Upper lobe of left lung (tissue), 4 donors: ENCODE results near the gene ATP2A2.

Source experiments
- EP300 ChIP-seq, 4 donors: sonication (generic); formaldehyde crosslinking; IDR thresholded peaks; one replicate each; pipeline ENCODE4 v1.5.1; 2017; ENCODE audit warnings: antibody characterized with exemption in 4 of 4, control low read depth in 2 of 4
- POLR2A ChIP-seq, 4 donors: fragments of 450-650 bp; IDR thresholded peaks; one replicate each; pipeline ENCODE4 v1.5.1; 2016 to 2017; ENCODE audit warnings: antibody characterized with exemption in 4 of 4, mild to moderate bottlenecking in 2 of 4
- POLR2AphosphoS5 ChIP-seq, 2 donors: sonication (generic); formaldehyde crosslinking; IDR thresholded peaks; one replicate each; pipeline ENCODE4 v1.5.1; 2017; ENCODE audit warnings: antibody characterized with exemption in 2 of 2
- TF ChIP-seq, protein P1 (sequence below), 6 experiments: fragments of 450-650 bp in 4 of 6; fragments of 200-600 bp in 2 of 6; sonication (generic) in 2 of 6; IDR thresholded peaks; one replicate each; pipeline ENCODE4 v1.5.1; 2016 to 2019; ENCODE audit warnings: antibody characterized with exemption in 6 of 6

DNA sequence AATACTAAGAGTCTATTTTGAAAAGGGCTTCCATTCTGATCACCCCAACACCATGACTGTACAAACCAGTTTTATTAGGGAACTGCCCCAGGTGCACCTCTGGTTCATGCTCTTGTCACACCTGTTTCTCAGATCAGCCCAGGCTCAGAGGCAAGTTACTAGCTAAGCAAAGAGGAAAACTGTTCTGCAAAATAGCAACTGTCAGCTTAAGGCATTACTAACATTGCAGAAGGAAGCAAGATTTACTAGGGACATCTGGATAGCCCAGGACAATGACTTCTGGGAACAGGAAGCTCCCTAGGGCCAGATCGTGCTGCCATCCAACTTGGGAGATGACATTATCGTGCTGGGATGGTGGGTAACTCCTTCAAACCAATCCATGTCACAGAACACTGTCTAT, 92.4 kb downstream of the ATP2A2 start:
- TF ChIP-seq POLR2A (IDR thresholded peaks at IDR 0.05): no peak
- no peak for TF ChIP-seq EP300 (IDR thresholded peaks at IDR 0.05)
- no peak for TF ChIP-seq POLR2AphosphoS5 (IDR thresholded peaks at IDR 0.05)
- TF ChIP-seq, protein P1, sequence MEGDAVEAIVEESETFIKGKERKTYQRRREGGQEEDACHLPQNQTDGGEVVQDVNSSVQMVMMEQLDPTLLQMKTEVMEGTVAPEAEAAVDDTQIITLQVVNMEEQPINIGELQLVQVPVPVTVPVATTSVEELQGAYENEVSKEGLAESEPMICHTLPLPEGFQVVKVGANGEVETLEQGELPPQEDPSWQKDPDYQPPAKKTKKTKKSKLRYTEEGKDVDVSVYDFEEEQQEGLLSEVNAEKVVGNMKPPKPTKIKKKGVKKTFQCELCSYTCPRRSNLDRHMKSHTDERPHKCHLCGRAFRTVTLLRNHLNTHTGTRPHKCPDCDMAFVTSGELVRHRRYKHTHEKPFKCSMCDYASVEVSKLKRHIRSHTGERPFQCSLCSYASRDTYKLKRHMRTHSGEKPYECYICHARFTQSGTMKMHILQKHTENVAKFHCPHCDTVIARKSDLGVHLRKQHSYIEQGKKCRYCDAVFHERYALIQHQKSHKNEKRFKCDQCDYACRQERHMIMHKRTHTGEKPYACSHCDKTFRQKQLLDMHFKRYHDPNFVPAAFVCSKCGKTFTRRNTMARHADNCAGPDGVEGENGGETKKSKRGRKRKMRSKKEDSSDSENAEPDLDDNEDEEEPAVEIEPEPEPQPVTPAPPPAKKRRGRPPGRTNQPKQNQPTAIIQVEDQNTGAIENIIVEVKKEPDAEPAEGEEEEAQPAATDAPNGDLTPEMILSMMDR (IDR thresholded peaks at IDR 0.05): no peak
